Stimulated activated effector memory CD8-positive, alpha-beta T cell treated with anti-CD3 and anti-CD28 coated beads, Interleukin-12 subunit alpha, Interleukin-12 subunit beta, amount 100 ng/mL, for 72 hours (primary cell): ENCODE data around the gene TADA2B.
A peak's percentile ranks its signal among the peaks of the same experiment; 100 is the strongest.
"Not testable (repeated sequence)": the region's sequence is repeated elsewhere in the genome, so short reads cannot be mapped to it uniquely, and the experiment has no call there.

ENCODE experiments used
- ATAC-seq: fragments of 150-1000 bp; cut with Tn5 transposase; 2 replicates; pipeline ENCODE4 v1.10.0; 2021
- DNase-seq, 2 donors: peaks; one replicate each; pipeline ENCODE4 v3.0.0; 2021 to 2022; ENCODE audit warnings: low spot score in 2 of 2
- H3K27ac Mint-ChIP-seq: one replicate; pipeline ENCODE4 v1.8.0; 2022; ENCODE audit warnings: mild to moderate bottlenecking, mixed read lengths
- H3K36me3 Mint-ChIP-seq: one replicate; pipeline ENCODE4 v1.8.0; 2022; ENCODE audit warnings: mild to moderate bottlenecking, mixed read lengths
- H3K4me1 Mint-ChIP-seq: one replicate; pipeline ENCODE4 v1.8.0; 2022; ENCODE audit warnings: mixed read lengths
- H3K4me3 Mint-ChIP-seq: one replicate; pipeline ENCODE4 v1.8.0; 2022; ENCODE audit warnings: mild to moderate bottlenecking, mixed read lengths
- H3K9me3 Mint-ChIP-seq: one replicate; pipeline ENCODE4 v1.8.0; 2022; ENCODE audit warnings: mixed read lengths

The TADA2B gene

GRCh38 chr4:7087036-7087435 lies 43.9 kb downstream of the TADA2B start:
- no peaks in the 10 kb centered on the region for H3K9me3 Mint-ChIP-seq
- peaks cover 4% of the 10 kb centered on the region for H3K4me1 Mint-ChIP-seq
- no peak overlapping the region for H3K27ac Mint-ChIP-seq
- H3K36me3 Mint-ChIP-seq, result no peaks in the 10 kb centered on the region
- ATAC-seq (no peak), DNase-seq (no peak)
- H3K4me3 Mint-ChIP-seq, result no peak overlapping the region

- DNase-seq (no peak), ATAC-seq (no peak)
- Mint-ChIP-seq H3K9me3 (no peaks in the 10 kb centered on the region), H3K36me3 (no peaks in the 10 kb centered on the region), H3K4me3 (no peak overlapping the region), H3K27ac (no peak overlapping the region), H3K4me1 (peaks cover 5% of the 10 kb centered on the region)
Observed at GRCh38 chr4:7089213-7089986, 46.2 kb downstream of the TADA2B start.

- Mint-ChIP-seq H3K4me3 (no peak overlapping the region), H3K27ac (no peak overlapping the region), H3K36me3 (no peaks in the 10 kb centered on the region), H3K9me3 (no peaks in the 10 kb centered on the region), H3K4me1 (peaks cover 5% of the 10 kb centered on the region)
- DNase-seq (no peak), ATAC-seq (no peak)
Observed at GRCh38 chr4:7092026-7092425, 48.9 kb downstream of the TADA2B start.

GRCh38 chr4:7094916-7095315 lies 51.7 kb downstream of the TADA2B start:
- H3K27ac Mint-ChIP-seq, result no peak overlapping the region
- no peaks in the 10 kb centered on the region for H3K36me3 Mint-ChIP-seq
- peaks cover 5% of the 10 kb centered on the region for H3K4me1 Mint-ChIP-seq
- no peak overlapping the region for H3K4me3 Mint-ChIP-seq
- no peaks in the 10 kb centered on the region for H3K9me3 Mint-ChIP-seq
- ATAC-seq, result no peak
- DNase-seq, result no peak

GRCh38 chr4:7095611-7096155 lies 52.5 kb downstream of the TADA2B start:
- no peak for DNase-seq
- Mint-ChIP-seq H3K27ac (no peak overlapping the region), H3K9me3 (no peaks in the 10 kb centered on the region), H3K4me1 (peaks cover 5% of the 10 kb centered on the region), H3K36me3 (no peaks in the 10 kb centered on the region), H3K4me3 (no peak overlapping the region)
- ATAC-seq, result no peak

GRCh38 chr4:7096236-7096635 lies 53.1 kb downstream of the TADA2B start:
- Mint-ChIP-seq H3K9me3 (no peaks in the 10 kb centered on the region), H3K4me1 (peaks cover 5% of the 10 kb centered on the region), H3K36me3 (no peaks in the 10 kb centered on the region), H3K27ac (no peak overlapping the region), H3K4me3 (no peak overlapping the region)
- ATAC-seq (no peak), DNase-seq (no peak)

- peak overlapping the region; percentile 91 for H3K4me3 Mint-ChIP-seq
- ATAC-seq (peak; percentile 72), DNase-seq (peak; percentile 32 to 76)
- H3K9me3 Mint-ChIP-seq, result no peaks in the 10 kb centered on the region
- peak overlapping the region; percentile 12 for H3K27ac Mint-ChIP-seq
- peaks cover 23% of the 10 kb centered on the region for H3K4me1 Mint-ChIP-seq
- H3K36me3 Mint-ChIP-seq, result no peaks in the 10 kb centered on the region
Observed at GRCh38 chr4:7101692-7102515, 58.7 kb downstream of the TADA2B start.

GRCh38 chr4:7102516-7102909 lies 59.3 kb downstream of the TADA2B start:
- peak overlapping the region; percentile 91 for H3K4me3 Mint-ChIP-seq
- peak overlapping the region; percentile 79 for H3K27ac Mint-ChIP-seq
- H3K9me3 Mint-ChIP-seq, result not testable (repeated sequence)

GRCh38 chr4:7103031-7103606 lies 59.9 kb downstream of the TADA2B start:
- ATAC-seq (peak; percentile 90), DNase-seq (peak; percentile 73 to 88)
- H3K36me3 Mint-ChIP-seq, result no peaks in the 10 kb centered on the region
- peak overlapping the region; percentile 79 for H3K27ac Mint-ChIP-seq
- H3K9me3 Mint-ChIP-seq, result no peaks in the 10 kb centered on the region
- H3K4me3 Mint-ChIP-seq, result peak overlapping the region; percentile 91
- H3K4me1 Mint-ChIP-seq, result peaks cover 23% of the 10 kb centered on the region

More at GRCh38 chr4:7102516-7102909, 59.3 kb downstream of the TADA2B start:
- ATAC-seq, H3K36me3 Mint-ChIP-seq, DNase-seq: not testable (repeated sequence)
- peaks cover 23% of the 10 kb centered on the region for H3K4me1 Mint-ChIP-seq

- Mint-ChIP-seq H3K9me3 (no peaks in the 10 kb centered on the region), H3K36me3 (no peaks in the 10 kb centered on the region), H3K4me1 (peaks cover 23% of the 10 kb centered on the region), H3K27ac (peak overlapping the region; percentile 79), H3K4me3 (peak overlapping the region; percentile 91)
- no peak for ATAC-seq
- peak in 1 of 2 donors; percentile 52 for DNase-seq
Observed at GRCh38 chr4:7103607-7104365, 60.6 kb downstream of the TADA2B start.

- Mint-ChIP-seq H3K27ac (no peak overlapping the region), H3K4me1 (peaks cover 23% of the 10 kb centered on the region), H3K4me3 (peak overlapping the region; percentile 91), H3K36me3 (no peaks in the 10 kb centered on the region), H3K9me3 (no peaks in the 10 kb centered on the region)
- ATAC-seq (no peak), DNase-seq (no peak)
Observed at GRCh38 chr4:7104366-7105031, 61.3 kb downstream of the TADA2B start.

- ATAC-seq, result no peak
- DNase-seq, result no peak
- Mint-ChIP-seq H3K9me3 (no peaks in the 10 kb centered on the region), H3K4me1 (peaks cover 23% of the 10 kb centered on the region), H3K4me3 (no peak overlapping the region), H3K27ac (no peak overlapping the region), H3K36me3 (no peaks in the 10 kb centered on the region)
Observed at GRCh38 chr4:7105276-7105675, 62.1 kb downstream of the TADA2B start.

- DNase-seq (no peak), ATAC-seq (no peak)
- Mint-ChIP-seq H3K4me1 (peaks cover 15% of the 10 kb centered on the region), H3K27ac (no peak overlapping the region), H3K36me3 (no peaks in the 10 kb centered on the region), H3K9me3 (no peaks in the 10 kb centered on the region), H3K4me3 (no peak overlapping the region)
Observed at GRCh38 chr4:7107166-7107905, 64.2 kb downstream of the TADA2B start.
